WTC11 (cell line): ENCODE results near the gene COL4A3. TPM values are rescaled to one million over a fixed set of nuclear protein-coding genes. Genes with fewer than 3 reads are reported as not detected.

Experiments used
- ATAC-seq: fragments of 200-7000 bp; cut with Tn5 transposase; 2 replicates; pipeline ENCODE4 v1.10.0; 2021; ENCODE audit warnings: mild to moderate bottlenecking, moderate library complexity
- CTCF ChIA-PET: fragments of 300-600 bp; sonication (Branson Sonifier 250); formaldehyde crosslinking; loops from one replicate; lab custom pipeline; 2021; ENCODE audit warnings: antibody characterized with exemption; lab: Charles Lee
- POLR2A ChIA-PET: fragments of 350-600 bp; sonication (Branson Sonifier 250); formaldehyde crosslinking; loops from one replicate; lab custom pipeline; 2021; ENCODE audit warnings: antibody characterized with exemption; lab: Charles Lee
- DNase-seq: peaks from one replicate; pipeline ENCODE4 v3.0.0; 2021; ENCODE audit warnings: low spot score
- H3K27ac Mint-ChIP-seq: 2 replicates; pipeline ENCODE4 v1.8.0; 2021; ENCODE audit warnings: mixed read lengths
- H3K27me3 Mint-ChIP-seq: 2 replicates; pipeline ENCODE4 v1.8.0; 2021; ENCODE audit warnings: low read depth, mild to moderate bottlenecking, moderate library complexity, mixed read lengths
- H3K36me3 Mint-ChIP-seq: 2 replicates; pipeline ENCODE4 v1.8.0; 2021; ENCODE audit warnings: mixed read lengths
- H3K4me1 Mint-ChIP-seq: 2 replicates; pipeline ENCODE4 v1.8.0; 2022; ENCODE audit warnings: mixed read lengths
- H3K4me3 Mint-ChIP-seq: 2 replicates; pipeline ENCODE4 v1.8.0; 2021; ENCODE audit warnings: mild to moderate bottlenecking, moderate library complexity, mixed read lengths
- H3K9me3 Mint-ChIP-seq: 2 replicates; pipeline ENCODE4 v1.8.0; 2021; ENCODE audit warnings: mixed read lengths
- ATF2 ChIP-seq: sonication (generic); formaldehyde crosslinking; IDR thresholded peaks from 2 replicates; pipeline ENCODE4 v1.8.1; 2022; ENCODE audit warnings: low read depth, missing genetic modification reagents, borderline replicate concordance
- ATF6 ChIP-seq: sonication (generic); formaldehyde crosslinking; IDR thresholded peaks from 2 replicates; pipeline ENCODE4 v1.8.1; 2023; ENCODE audit warnings: mild to moderate bottlenecking, missing genetic modification reagents
- CBFB ChIP-seq: sonication (generic); formaldehyde crosslinking; IDR thresholded peaks from 2 replicates; pipeline ENCODE4 v1.8.1; 2022; ENCODE audit warnings: mild to moderate bottlenecking, low read depth, missing genetic modification reagents
- FOXP1 ChIP-seq: sonication (generic); formaldehyde crosslinking; IDR thresholded peaks from 2 replicates; pipeline ENCODE4 v1.8.0; 2022; ENCODE audit warnings: missing genetic modification reagents, mild to moderate bottlenecking, moderate library complexity, borderline replicate concordance
- FOXP4 ChIP-seq: sonication (generic); formaldehyde crosslinking; IDR thresholded peaks from 2 replicates; pipeline ENCODE4 v1.8.0; 2022; ENCODE audit warnings: mild to moderate bottlenecking, missing genetic modification reagents
- IRF1 ChIP-seq: sonication (generic); formaldehyde crosslinking; IDR thresholded peaks from 2 replicates; pipeline ENCODE4 v1.8.0; 2023; ENCODE audit warnings: missing genetic modification reagents
- IRF2 ChIP-seq: sonication (generic); formaldehyde crosslinking; IDR thresholded peaks from 2 replicates; pipeline ENCODE4 v1.8.0; 2022; ENCODE audit warnings: low read depth, missing genetic modification reagents, borderline replicate concordance
- NFE2L1 ChIP-seq: sonication (generic); formaldehyde crosslinking; IDR thresholded peaks from 2 replicates; pipeline ENCODE4 v1.8.1; 2023; ENCODE audit warnings: missing genetic modification reagents
- NFYB ChIP-seq: sonication (generic); formaldehyde crosslinking; conservative IDR thresholded peaks from 2 replicates; pipeline ENCODE4 v1.8.0; 2022; ENCODE audit warnings: low read depth, missing genetic modification reagents
- ZBTB43 ChIP-seq: sonication (generic); formaldehyde crosslinking; IDR thresholded peaks from 2 replicates; pipeline ENCODE4 v1.8.1; 2023; ENCODE audit warnings: mild to moderate bottlenecking, missing genetic modification reagents
- ZMAT4 ChIP-seq: fragments of 250-450 bp; sonication (Bioruptor Pico); IDR thresholded peaks from 2 replicates; pipeline ENCODE4 v1.9.0; 2021; ENCODE audit warnings: mild to moderate bottlenecking
- ZNF121 ChIP-seq: sonication (generic); formaldehyde crosslinking; IDR thresholded peaks from 2 replicates; pipeline ENCODE4 v1.8.0; 2023; ENCODE audit warnings: missing genetic modification reagents
- ZNF219 ChIP-seq: sonication (generic); formaldehyde crosslinking; IDR thresholded peaks from 2 replicates; pipeline ENCODE4 v1.8.0; 2023; ENCODE audit warnings: missing genetic modification reagents, mild to moderate bottlenecking, borderline replicate concordance
- ZNF281 ChIP-seq: sonication (generic); formaldehyde crosslinking; IDR thresholded peaks from 2 replicates; pipeline ENCODE4 v1.8.0; 2023; ENCODE audit warnings: mild to moderate bottlenecking, missing genetic modification reagents
- ZNF396 ChIP-seq: fragments of 250-450 bp; sonication (Bioruptor Pico); IDR thresholded peaks from 2 replicates; pipeline ENCODE4 v1.8.0; 2021; ENCODE audit warnings: mild to moderate bottlenecking, moderate library complexity, borderline replicate concordance
- ZNF532 ChIP-seq: fragments of 250-450 bp; sonication (Bioruptor Pico); IDR thresholded peaks from 2 replicates; pipeline ENCODE4 v1.9.0; 2021; ENCODE audit warnings: mild to moderate bottlenecking, borderline replicate concordance
- total RNA-seq: library from RNA; stranded (reverse); gene quantifications from 3 replicates; pipeline ENCODE4 v1.2.3, GENCODE V29; 2021

The COL4A3 gene
- total RNA-seq, 1 experiment from 2014 or later: 0.90 TPM

GRCh38 chr2:227351639-227352038 lies 187.2 kb downstream of the COL4A3 start:
- no peak overlapping the region for H3K4me3 Mint-ChIP-seq
- no peak for TF ChIP-seq FOXP1 (CRISPR knock-in tag)
- no peak for TF ChIP-seq NFE2L1
- TF ChIP-seq ATF2 (CRISPR knock-in tag): no peak
- TF ChIP-seq IRF2 (CRISPR knock-in tag): no peak
- TF ChIP-seq ZNF219: no peak
- no peak for TF ChIP-seq ZNF281 (CRISPR knock-in tag)
- TF ChIP-seq ZNF121 (CRISPR knock-in tag): no peak
- no peak for TF ChIP-seq ATF6 (CRISPR knock-in tag)
- TF ChIP-seq ZNF396: no peak
- TF ChIP-seq ZMAT4 (CRISPR knock-in tag): no peak
- TF ChIP-seq CBFB: no peak
- TF ChIP-seq ZBTB43 (CRISPR knock-in tag): no peak
- TF ChIP-seq IRF1 (CRISPR knock-in tag): no peak
- no peak for TF ChIP-seq FOXP4 (CRISPR knock-in tag)
- TF ChIP-seq ZNF532 (CRISPR knock-in tag): no peak
- TF ChIP-seq NFYB (CRISPR knock-in tag): no peak
- TF ChIP-seq, all 79 proteins: peak for 0
- CTCF ChIA-PET: interaction anchor here (0.6 to 0.9 kb wide), 3 partner anchors 15 to 113 kb away, joined by 3 read pairs; no protein-coding TSS in a partner anchor

More at GRCh38 chr2:227351639-227352038, 187.2 kb downstream of the COL4A3 start:
- Mint-ChIP-seq H3K36me3 (peaks cover 15% of the 10 kb centered on the region), H3K4me1 (peaks cover 23% of the 10 kb centered on the region), H3K9me3 (no peaks in the 10 kb centered on the region), H3K27me3 (no peaks in the 10 kb centered on the region), H3K27ac (peak overlapping the region; percentile 66)
- POLR2A ChIA-PET: no interaction called here
- DNase-seq (no peak), ATAC-seq (peak; percentile 47; the same call in 1 of the 2 replicates)
